Smooth muscle cell (in vitro differentiated cells): ENCODE data around the gene PCDHB4. TPM values are rescaled to one million over a fixed set of nuclear protein-coding genes. Genes with fewer than 3 reads are reported as not detected.
A peak's percentile ranks its signal among the peaks of the same experiment; 100 is the strongest.
"Not testable (repeated sequence)": the region's sequence is repeated elsewhere in the genome, so short reads cannot be mapped to it uniquely, and the experiment has no call there.

ENCODE experiments used
- DNase-seq: peaks from one replicate; lab custom pipeline; 2025; ENCODE audit not compliant: unreplicated experiment; lab: John Stamatoyannopoulos, UW
- H2AFZ ChIP-seq: fragments of 200-600 bp; sonication (generic); 2 replicates; pipeline ENCODE4 v1.6.0; 2016; ENCODE audit warnings: antibody characterized with exemption, low read depth, mild to moderate bottlenecking
- H3F3A ChIP-seq: fragments of 200-600 bp; sonication (generic); 2 replicates; pipeline ENCODE4 v1.6.0; 2017; ENCODE audit warnings: antibody characterized with exemption, low read depth
- H3K27ac ChIP-seq: fragments of 200-600 bp; sonication (generic); 2 replicates; pipeline ENCODE4 v1.5.1; 2016; ENCODE audit warnings: low read depth, mild to moderate bottlenecking
- H3K27me3 ChIP-seq: fragments of 200-600 bp; sonication (generic); 2 replicates; pipeline ENCODE4 v1.6.1; 2016; ENCODE audit warnings: low read depth, mild to moderate bottlenecking
- H3K36me3 ChIP-seq: fragments of 200-600 bp; sonication (generic); 2 replicates; pipeline ENCODE4 v1.5.1; 2016; ENCODE audit warnings: low read depth
- H3K4me1 ChIP-seq: fragments of 200-600 bp; sonication (generic); 2 replicates; pipeline ENCODE4 v1.5.1; 2016; ENCODE audit warnings: low read depth
- H3K4me2 ChIP-seq: fragments of 200-600 bp; sonication (generic); 2 replicates; pipeline ENCODE4 v1.6.0; 2016; ENCODE audit warnings: mild to moderate bottlenecking
- H3K4me3 ChIP-seq: fragments of 200-600 bp; sonication (generic); 2 replicates; pipeline ENCODE4 v1.5.1; 2016; ENCODE audit warnings: mild to moderate bottlenecking
- H3K79me2 ChIP-seq: fragments of 200-600 bp; sonication (generic); 2 replicates; pipeline ENCODE4 v1.6.0; 2016; ENCODE audit warnings: low read depth, mild to moderate bottlenecking
- H3K9ac ChIP-seq: fragments of 200-600 bp; sonication (generic); 2 replicates; pipeline ENCODE4 v1.6.0; 2016; ENCODE audit warnings: low read depth
- H3K9me3 ChIP-seq: fragments of 200-600 bp; sonication (generic); replicated peaks from 2 replicates; pipeline ENCODE4 v1.5.1; 2016; ENCODE audit warnings: low read depth
- H4K20me1 ChIP-seq: fragments of 200-600 bp; sonication (generic); 2 replicates; pipeline ENCODE4 v1.6.0; 2016; ENCODE audit warnings: low read depth
- WGBS: methylation state at CpG from one replicate; pipeline ENCODE4 v1.1.7; 2016; ENCODE audit warnings: low lambda C conversion rate; 5-methylcytosine and 5-hydroxymethylcytosine counted together
- polyA plus RNA-seq: library from polyadenylated mRNA; unstranded; fragments of >200 nt; fragmentation: Nextera tagmentation; extraction: Ambion mirVana; gene quantifications from 2 replicates; pipeline ENCODE4 v1.2.1, GENCODE V29; 2016
- total RNA-seq: library from RNA; depleted of rRNA; stranded (reverse); fragments of >200 nt; gene quantifications from 2 replicates; pipeline ENCODE4 v1.2.3, GENCODE V29; 2014
- TF ChIP-seq, protein P1 (sequence below): fragments of 200-600 bp; sonication (generic); IDR thresholded peaks from 2 replicates; pipeline ENCODE4 v1.5.1; 2017; ENCODE audit warnings: borderline replicate concordance, mild to moderate bottlenecking, antibody characterized with exemption; ENCODE audit not compliant: insufficient read depth, poor library complexity, severe bottlenecking

The PCDHB4 gene
- total and polyA plus RNA-seq, 2 experiments from 2014 or later: 1.3 to 2.4 TPM

- 18% methylated on average over 21 of the region's 21 CpGs for WGBS
These were observed 37.1 kb upstream of the PCDHB4 start for GRCh38 chr5:141084487-141084989.

DNA sequence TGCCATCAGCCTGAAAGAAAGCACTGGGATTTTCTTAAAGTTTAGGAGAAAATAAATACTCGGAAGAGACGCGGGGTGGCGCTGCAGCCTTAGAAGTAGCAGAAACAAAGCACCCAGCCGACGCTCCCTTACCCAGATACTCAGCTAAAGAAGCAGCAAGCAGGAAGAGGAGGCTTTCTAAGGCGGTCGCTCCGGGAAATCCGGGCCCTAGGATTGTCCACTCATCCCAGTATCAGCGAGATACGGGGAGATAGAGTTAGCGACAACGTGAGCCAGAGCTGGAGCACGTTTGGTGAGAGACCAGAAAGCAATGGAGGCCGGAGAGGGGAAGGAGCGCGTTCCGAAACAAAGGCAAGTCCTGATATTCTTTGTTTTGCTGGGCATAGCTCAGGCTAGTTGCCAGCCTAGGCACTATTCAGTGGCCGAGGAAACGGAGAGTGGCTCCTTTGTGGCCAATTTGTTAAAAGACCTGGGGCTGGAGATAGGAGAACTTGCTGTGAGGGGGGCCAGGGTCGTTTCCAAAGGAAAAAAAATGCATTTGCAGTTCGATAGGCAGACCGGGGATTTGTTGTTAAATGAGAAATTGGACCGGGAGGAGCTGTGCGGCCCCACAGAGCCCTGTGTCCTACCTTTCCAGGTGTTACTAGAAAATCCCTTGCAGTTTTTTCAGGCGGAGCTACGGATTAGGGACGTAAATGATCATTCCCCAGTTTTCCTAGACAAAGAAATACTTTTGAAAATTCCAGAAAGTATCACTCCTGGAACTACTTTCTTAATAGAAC, 26.9 kb upstream of the PCDHB4 start, which contains the start of gene PCDHB2:
Gene PCDHB2, plus strand, starts transcription at position 135 of the 782 bp plus-strand sequence. Its CDS starts 176 bp downstream, at position 311.
- peak; percentile 20 for DNase-seq
- Histone ChIP-seq H2AFZ (peak within 1 kb of the TSS; percentile 98), H3K4me1 (no peaks in the 10 kb centered on the region), H3K27ac (peak within 1 kb of the TSS; percentile 82), H4K20me1 (no peaks in the 10 kb centered on the region), H3F3A (no peaks in the 10 kb centered on the region), H3K9me3 (peaks cover 14% of the 10 kb centered on the region), H3K4me2 (peak within 1 kb of the TSS; percentile 88), H3K79me2 (peaks cover 36% of the 10 kb centered on the region), H3K4me3 (peak within 1 kb of the TSS; percentile 85), H3K9ac (peak within 1 kb of the TSS; percentile 90), H3K27me3 (no peaks in the 10 kb centered on the region), H3K36me3 (peaks cover 24% of the 10 kb centered on the region)
- 3% methylated on average over 29 of the region's 29 CpGs for WGBS
- TF ChIP-seq, protein P1, sequence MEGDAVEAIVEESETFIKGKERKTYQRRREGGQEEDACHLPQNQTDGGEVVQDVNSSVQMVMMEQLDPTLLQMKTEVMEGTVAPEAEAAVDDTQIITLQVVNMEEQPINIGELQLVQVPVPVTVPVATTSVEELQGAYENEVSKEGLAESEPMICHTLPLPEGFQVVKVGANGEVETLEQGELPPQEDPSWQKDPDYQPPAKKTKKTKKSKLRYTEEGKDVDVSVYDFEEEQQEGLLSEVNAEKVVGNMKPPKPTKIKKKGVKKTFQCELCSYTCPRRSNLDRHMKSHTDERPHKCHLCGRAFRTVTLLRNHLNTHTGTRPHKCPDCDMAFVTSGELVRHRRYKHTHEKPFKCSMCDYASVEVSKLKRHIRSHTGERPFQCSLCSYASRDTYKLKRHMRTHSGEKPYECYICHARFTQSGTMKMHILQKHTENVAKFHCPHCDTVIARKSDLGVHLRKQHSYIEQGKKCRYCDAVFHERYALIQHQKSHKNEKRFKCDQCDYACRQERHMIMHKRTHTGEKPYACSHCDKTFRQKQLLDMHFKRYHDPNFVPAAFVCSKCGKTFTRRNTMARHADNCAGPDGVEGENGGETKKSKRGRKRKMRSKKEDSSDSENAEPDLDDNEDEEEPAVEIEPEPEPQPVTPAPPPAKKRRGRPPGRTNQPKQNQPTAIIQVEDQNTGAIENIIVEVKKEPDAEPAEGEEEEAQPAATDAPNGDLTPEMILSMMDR: peak; percentile 79

More at GRCh38 chr5:141084487-141084989, 37.1 kb upstream of the PCDHB4 start:
- TF ChIP-seq, protein P1: peak; percentile 55
- peak overlapping the region; percentile 55 for H3K27ac ChIP-seq
- H3K79me2 ChIP-seq: no peaks in the 10 kb centered on the region
- no peak for DNase-seq
- H3K27me3 ChIP-seq: no peaks in the 10 kb centered on the region
- no peaks in the 10 kb centered on the region for H4K20me1 ChIP-seq
- no peaks in the 10 kb centered on the region for H3K36me3 ChIP-seq
- no peaks in the 10 kb centered on the region for H3K4me1 ChIP-seq
- H3F3A ChIP-seq: no peaks in the 10 kb centered on the region
- peak overlapping the region; percentile 66 for H3K9ac ChIP-seq
- peak overlapping the region; percentile 86 for H3K4me2 ChIP-seq
- H2AFZ ChIP-seq: peak overlapping the region; percentile 96
- H3K9me3 ChIP-seq: no peaks in the 10 kb centered on the region
- H3K4me3 ChIP-seq: peak overlapping the region; percentile 67

- Histone ChIP-seq H3K36me3 (peaks cover 25% of the 10 kb centered on the region), H3K4me2 (peak overlapping the region; percentile 88), H3F3A (no peaks in the 10 kb centered on the region), H3K4me1 (no peaks in the 10 kb centered on the region), H3K27me3 (no peaks in the 10 kb centered on the region), H3K9ac (peak overlapping the region; percentile 90), H4K20me1 (no peaks in the 10 kb centered on the region), H3K9me3 (peaks cover 14% of the 10 kb centered on the region), H2AFZ (peak overlapping the region; percentile 98), H3K79me2 (peaks cover 36% of the 10 kb centered on the region), H3K27ac (no peak overlapping the region), H3K4me3 (peak overlapping the region; percentile 85)
- no peak for DNase-seq
- WGBS: 70% methylated on average over 12 of the region's 12 CpGs
- TF ChIP-seq, protein P1: no peak
These were observed 26.4 kb upstream of the PCDHB4 start for GRCh38 chr5:141095263-141095641.

- Histone ChIP-seq H3K79me2 (peaks cover 36% of the 10 kb centered on the region), H3K9me3 (peaks cover 16% of the 10 kb centered on the region), H3K36me3 (peaks cover 33% of the 10 kb centered on the region)
- H3K9ac ChIP-seq, DNase-seq, H2AFZ ChIP-seq, H3K4me3 ChIP-seq, H3K27ac ChIP-seq, H3K4me1 ChIP-seq, H3K4me2 ChIP-seq, H3K27me3 ChIP-seq, H3F3A ChIP-seq, H4K20me1 ChIP-seq: not testable (repeated sequence)
- WGBS: 98% methylated on average over 38 of the region's 46 CpGs
These were observed 25.4 kb upstream of the PCDHB4 start for GRCh38 chr5:141096181-141096580.

DNA sequence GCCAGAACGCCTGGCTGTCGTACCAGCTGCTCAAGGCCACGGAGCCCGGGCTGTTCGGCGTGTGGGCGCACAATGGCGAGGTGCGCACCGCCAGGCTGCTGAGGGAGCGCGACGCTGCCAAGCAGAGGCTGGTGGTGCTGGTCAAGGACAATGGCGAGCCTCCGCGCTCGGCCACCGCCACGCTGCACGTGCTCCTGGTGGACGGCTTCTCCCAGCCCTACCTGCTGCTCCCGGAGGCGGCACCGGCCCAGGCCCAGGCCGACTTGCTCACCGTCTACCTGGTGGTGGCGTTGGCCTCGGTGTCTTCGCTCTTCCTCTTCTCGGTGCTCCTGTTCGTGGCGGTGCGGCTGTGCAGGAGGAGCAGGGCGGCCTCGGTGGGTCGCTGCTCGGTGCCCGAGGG, 25.0 kb upstream of the PCDHB4 start:
- not testable (repeated sequence) for H3K4me2 ChIP-seq, DNase-seq, H3K27me3 ChIP-seq, H3K4me3 ChIP-seq, H2AFZ ChIP-seq, H3K27ac ChIP-seq, H3K9ac ChIP-seq, H4K20me1 ChIP-seq, H3K4me1 ChIP-seq, H3F3A ChIP-seq
- Histone ChIP-seq H3K36me3 (peaks cover 37% of the 10 kb centered on the region), H3K79me2 (peaks cover 36% of the 10 kb centered on the region), H3K9me3 (peaks cover 20% of the 10 kb centered on the region)
- 98% methylated on average over 29 of the region's 38 CpGs for WGBS
